AG09309 (cell line): ENCODE measurements around the gene AMBRA1.

Experiments used
- DNase-seq: peaks from one replicate; pipeline ENCODE4 v3.0.0-alpha.2; 2010; ENCODE audit warnings: low read depth
- H3K4me3 ChIP-seq: 2 replicates; pipeline ENCODE4 v1.5.1; 2011; ENCODE audit warnings: mild to moderate bottlenecking, low read depth, low read length, moderate library complexity; ENCODE audit not compliant: control insufficient read depth
- CTCF ChIP-seq: IDR thresholded peaks from 2 replicates; pipeline ENCODE4 v1.5.1; 2011; ENCODE audit warnings: mild to moderate bottlenecking, low read depth, low read length, inconsistent platforms; ENCODE audit not compliant: insufficient read depth, control insufficient read depth; ENCODE audit errors: missing control alignments

AMBRA1 gene

GRCh38 chr11:46378811-46379481, 214.9 kb downstream of the AMBRA1 start:
- no peak for DNase-seq
- H3K4me3 ChIP-seq = no peak overlapping the region
- no peak for TF ChIP-seq CTCF

GRCh38 chr11:46378296-46378695, 215.5 kb downstream of the AMBRA1 start:
- no peak for TF ChIP-seq CTCF
- DNase-seq = no peak
- no peak overlapping the region for H3K4me3 ChIP-seq

GRCh38 chr11:46377831-46378230, 216.0 kb downstream of the AMBRA1 start:
- no peak overlapping the region for H3K4me3 ChIP-seq
- TF ChIP-seq CTCF = no peak
- DNase-seq = no peak

- no peak for TF ChIP-seq CTCF
- no peak for DNase-seq
- no peak overlapping the region for H3K4me3 ChIP-seq
Observed at GRCh38 chr11:46377290-46377689, 216.5 kb downstream of the AMBRA1 start.

GRCh38 chr11:46376258-46377050, 217.4 kb downstream of the AMBRA1 start:
- TF ChIP-seq CTCF = no peak
- DNase-seq = no peak
- no peak overlapping the region for H3K4me3 ChIP-seq

- DNase-seq = no peak
- H3K4me3 ChIP-seq = no peak overlapping the region
- no peak for TF ChIP-seq CTCF
Observed at GRCh38 chr11:46375392-46376101, 218.3 kb downstream of the AMBRA1 start.
